A673 (cell line): ENCODE results near the gene SPECC1L. TPM values are rescaled to one million over a fixed set of nuclear protein-coding genes. Genes with fewer than 3 reads are reported as not detected.

Source experiments
- BruUV-seq: library from RNA; stranded (reverse); fragments of 400-500 nt; replicated peaks from 2 replicates; lab custom pipeline; 2021; lab: Mats Ljungman, UMichigan
- CTCF ChIA-PET: fragments of 300-600 bp; sonication (Branson Sonifier 250); formaldehyde crosslinking; loops from one replicate; lab custom pipeline; 2022; ENCODE audit warnings: antibody characterized with exemption; lab: Charles Lee
- POLR2A ChIA-PET: fragments of 300-600 bp; sonication (Branson Sonifier 250); formaldehyde crosslinking; loops from one replicate; lab custom pipeline; 2022; ENCODE audit warnings: antibody characterized with exemption; ENCODE audit not compliant: low non-redundant PET; lab: Charles Lee
- DNase-seq: peaks from one replicate; pipeline ENCODE4 v3.0.0-alpha.2; 2015; ENCODE audit warnings: low spot score
- H3K27ac ChIP-seq: fragments of 200-600 bp; sonication (generic); 2 replicates; pipeline ENCODE4 v1.5.1; 2016; ENCODE audit warnings: mixed run types, low read depth, mild to moderate bottlenecking, mixed read lengths, antibody characterized with exemption, low read length; ENCODE audit not compliant: poor library complexity, severe bottlenecking
- H3K27me3 ChIP-seq: fragments of 200-600 bp; sonication (generic); replicated peaks from 2 replicates; pipeline ENCODE4 v1.6.1; 2017; ENCODE audit warnings: mixed run types, low read depth, mild to moderate bottlenecking, mixed read lengths, antibody characterized with exemption, low read length; ENCODE audit not compliant: insufficient read depth, poor library complexity
- H3K36me3 ChIP-seq: fragments of 200-600 bp; sonication (generic); 2 replicates; pipeline ENCODE4 v1.6.1; 2016; ENCODE audit warnings: mixed run types, mild to moderate bottlenecking, mixed read lengths, antibody characterized with exemption, low read length; ENCODE audit not compliant: insufficient read depth, poor library complexity, severe bottlenecking
- H3K4me1 ChIP-seq: fragments of 200-600 bp; sonication (generic); 2 replicates; pipeline ENCODE4 v1.6.1; 2017; ENCODE audit warnings: mixed run types, mild to moderate bottlenecking, mixed read lengths, antibody characterized with exemption, low read length; ENCODE audit not compliant: insufficient read depth, poor library complexity, severe bottlenecking
- H3K4me3 ChIP-seq: fragments of 200-600 bp; sonication (generic); 2 replicates; pipeline ENCODE4 v1.5.1; 2016; ENCODE audit warnings: low read depth, mixed run types, mild to moderate bottlenecking, mixed read lengths, low read length; ENCODE audit not compliant: poor library complexity, severe bottlenecking
- H3K9me3 ChIP-seq: fragments of 200-600 bp; sonication (generic); 2 replicates; pipeline ENCODE4 v1.6.1; 2016; ENCODE audit warnings: mixed run types, low read depth, mild to moderate bottlenecking, mixed read lengths, antibody characterized with exemption, low read length; ENCODE audit not compliant: poor library complexity, severe bottlenecking
- CTCF ChIP-seq: fragments of 300-800, 200-600 bp; sonication (generic); conservative IDR thresholded peaks from 2 replicates; pipeline ENCODE4 v1.5.1; 2017; ENCODE audit warnings: low read depth, mild to moderate bottlenecking, antibody characterized with exemption, low read length, moderate library complexity, mixed read lengths
- EZH2 ChIP-seq: fragments of 200-600 bp; sonication (generic); IDR thresholded peaks from 2 replicates; pipeline ENCODE4 v1.6.1; 2017; ENCODE audit warnings: borderline replicate concordance, low read depth, mild to moderate bottlenecking, mixed read lengths, antibody characterized with exemption, low read length; ENCODE audit not compliant: poor library complexity, severe bottlenecking
- intact Hi-C: fragments of 100-400 bp; cut with micrococcal nuclease; formaldehyde crosslinking; loops from one replicate; pipeline ENCODE4 v1.10.0; 2022; ENCODE audit not compliant: unreplicated experiment
- total RNA-seq: library from RNA; stranded (reverse); gene quantifications from 2 replicates; pipeline ENCODE4 v1.2.3, GENCODE V29; 2021

Gene SPECC1L
- total RNA-seq, 1 experiment from 2014 or later: 56.7 TPM

GRCh38 chr22:24407278-24407665 lies 136.6 kb downstream of the SPECC1L start:
- no peak overlapping the region for H3K27ac ChIP-seq

GRCh38 chr22:24407884-24408283 lies 137.3 kb downstream of the SPECC1L start:
- no peak overlapping the region for H3K27ac ChIP-seq
- no peak for DNase-seq
- POLR2A ChIA-PET: no interaction called here
- H3K27me3 ChIP-seq: no peaks in the 10 kb centered on the region
- BruUV-seq: no TSS peak
- peaks cover 7% of the 10 kb centered on the region for H3K4me1 ChIP-seq
- peaks cover 11% of the 10 kb centered on the region for H3K36me3 ChIP-seq
- intact Hi-C loops: no loop called here
- no peaks in the 10 kb centered on the region for H3K9me3 ChIP-seq
- no peak overlapping the region for H3K4me3 ChIP-seq
- no peak for TF ChIP-seq EZH2
- TF ChIP-seq CTCF: no peak
- CTCF ChIA-PET: no interaction called here

More at GRCh38 chr22:24407278-24407665, 136.6 kb downstream of the SPECC1L start:
- no TSS peak for BruUV-seq
- intact Hi-C loops: no loop called here
- ChIA-PET POLR2A (no interaction called here), CTCF (no interaction called here)
- Histone ChIP-seq H3K4me1 (peaks cover 13% of the 10 kb centered on the region), H3K4me3 (no peak overlapping the region), H3K9me3 (no peaks in the 10 kb centered on the region), H3K36me3 (peaks cover 11% of the 10 kb centered on the region), H3K27me3 (no peaks in the 10 kb centered on the region)
- DNase-seq: no peak
- TF ChIP-seq CTCF: no peak
- no peak for TF ChIP-seq EZH2

- ChIA-PET POLR2A (no interaction called here), CTCF (no interaction called here)
- no peak overlapping the region for H3K4me3 ChIP-seq
- intact Hi-C loops: no loop called here
- H3K36me3 ChIP-seq: peaks cover 15% of the 10 kb centered on the region
- H3K4me1 ChIP-seq: no peaks in the 10 kb centered on the region
- BruUV-seq: no TSS peak
- H3K27me3 ChIP-seq: no peaks in the 10 kb centered on the region
- no peak overlapping the region for H3K27ac ChIP-seq
- H3K9me3 ChIP-seq: no peaks in the 10 kb centered on the region
- no peak for DNase-seq
- no peak for TF ChIP-seq EZH2
- TF ChIP-seq CTCF: no peak
Measured at GRCh38 chr22:24408630-24409029, 138.0 kb downstream of the SPECC1L start.
